B cell (primary cell): ENCODE data around the gene SLC32A1. TPM values are rescaled to one million over a fixed set of nuclear protein-coding genes. Genes with fewer than 3 reads are reported as not detected.

ENCODE experiments used
- ATAC-seq: fragments of 200-7000 bp; cut with Tn5 transposase; one replicate; pipeline ENCODE4 v1.10.0; 2021; ENCODE audit warnings: low read depth, mild to moderate bottlenecking, moderate number of reproducible peaks, moderate library complexity
- CTCF ChIA-PET: fragments of 350-600 bp; sonication (Branson Sonifier 250); formaldehyde crosslinking; loops from one replicate; lab custom pipeline; 2021; ENCODE audit warnings: antibody characterized with exemption, inconsistent platforms; lab: Charles Lee
- POLR2A ChIA-PET: fragments of 350-600 bp; sonication (Branson Sonifier 250); formaldehyde crosslinking; loops from one replicate; lab custom pipeline; 2021; ENCODE audit warnings: antibody characterized with exemption; lab: Charles Lee
- DNase-seq: peaks from one replicate; pipeline ENCODE4 v3.0.0; 2013
- H2AFZ ChIP-seq: 2 replicates; pipeline ENCODE4 v1.6.1; 2012; ENCODE audit warnings: mild to moderate bottlenecking, low read depth, low read length; ENCODE audit not compliant: insufficient read depth, poor library complexity, severe bottlenecking
- H3K27ac ChIP-seq, 2 donors: 1 replicate in 1 of 2; 2 replicates in 1 of 2; pipeline ENCODE4 v1.5.1; 2012 to 2013; ENCODE audit warnings: low read length in 2 of 2, mild to moderate bottlenecking in 2 of 2, moderate library complexity in 1 of 2
- H3K27me3 ChIP-seq, 4 experiments: fragments of 200-600 bp in 1 of 4; sonication (generic) in 1 of 4; replicated peaks in 1 of 4; 1 replicate in 2 of 4; 2 replicates in 2 of 4; pipeline versions ENCODE4 v1.6.1 to v1.7.0; 2013 to 2016; ENCODE audit warnings: low read length in 3 of 4, mild to moderate bottlenecking in 2 of 4, mixed read lengths in 1 of 4, moderate library complexity in 1 of 4; ENCODE audit not compliant: insufficient read depth in 4 of 4, control insufficient read depth in 3 of 4; ENCODE audit errors: control extremely low read depth in 1 of 4
- H3K36me3 ChIP-seq, 2 experiments: replicated peaks in 1 of 2; 1 replicate in 1 of 2; 2 replicates in 1 of 2; pipeline versions ENCODE4 v1.6.1 to v1.7.1; 2013; ENCODE audit warnings: low read length in 1 of 2; ENCODE audit not compliant: insufficient read depth in 2 of 2, control insufficient read depth in 1 of 2; ENCODE audit errors: control extremely low read depth in 1 of 2, extremely low read depth in 1 of 2
- H3K4me1 ChIP-seq, 2 donors: fragments of 200-600 bp in 1 of 2; sonication (generic) in 1 of 2; 1 replicate in 1 of 2; 2 replicates in 1 of 2; pipeline versions ENCODE4 v1.5.1 to v1.6.1; 2013 to 2017; ENCODE audit warnings: low read length in 2 of 2; ENCODE audit not compliant: control insufficient read depth in 2 of 2, insufficient read depth in 2 of 2
- H3K4me2 ChIP-seq: replicated peaks from 2 replicates; pipeline ENCODE3; 2012; ENCODE audit warnings: mild to moderate bottlenecking, low read depth, low read length; ENCODE audit not compliant: poor library complexity, severe bottlenecking
- H3K4me3 ChIP-seq, 5 experiments: fragments of 200-600 bp in 1 of 5; sonication (generic) in 1 of 5; 1 replicate in 3 of 5; 2 replicates in 2 of 5; pipeline versions ENCODE4 v1.5.1 to v1.7.0; 2011 to 2016; ENCODE audit warnings: low read length in 4 of 5, mild to moderate bottlenecking in 4 of 5, low read depth in 2 of 5, control low read depth in 1 of 5, moderate library complexity in 1 of 5; ENCODE audit not compliant: insufficient read depth in 1 of 5; ENCODE audit errors: control extremely low read depth in 1 of 5, extremely low read depth in 1 of 5
- H3K79me2 ChIP-seq: fragments of 200-600 bp; sonication (generic); one replicate; pipeline ENCODE4 v1.6.0; 2016; ENCODE audit warnings: low read length; ENCODE audit not compliant: control insufficient read depth, insufficient read depth
- H3K9ac ChIP-seq: fragments of 200-600 bp; sonication (generic); 2 replicates; pipeline ENCODE4 v1.6.1; 2017; ENCODE audit warnings: mild to moderate bottlenecking, low read length, moderate library complexity
- H3K9me3 ChIP-seq, 3 donors: one replicate each; pipeline versions ENCODE4 v1.6.1 to v1.7.1; 2013; ENCODE audit warnings: low read length in 2 of 3; ENCODE audit not compliant: control insufficient read depth in 2 of 3, insufficient read depth in 1 of 3; ENCODE audit errors: control extremely low read depth in 1 of 3
- H4K20me1 ChIP-seq: 2 replicates; pipeline ENCODE4 v1.6.0; 2012; ENCODE audit warnings: mild to moderate bottlenecking, low read length; ENCODE audit not compliant: insufficient read depth, control insufficient read depth, poor library complexity, severe bottlenecking
- H3K27ac Mint-ChIP-seq: one replicate; pipeline ENCODE4 v1.8.0; 2021; ENCODE audit warnings: mixed read lengths
- H3K27me3 Mint-ChIP-seq: one replicate; pipeline ENCODE4 v1.8.0; 2021; ENCODE audit warnings: mixed read lengths
- H3K4me1 Mint-ChIP-seq: one replicate; pipeline ENCODE4 v1.8.0; 2021; ENCODE audit warnings: mixed read lengths
- H3K4me3 Mint-ChIP-seq: one replicate; pipeline ENCODE4 v1.8.0; 2021; ENCODE audit warnings: mixed read lengths
- H3K9me3 Mint-ChIP-seq: one replicate; pipeline ENCODE4 v1.8.0; 2022; ENCODE audit warnings: mixed read lengths; ENCODE audit not compliant: insufficient read depth
- CTCF ChIP-seq: fragments of 200-600 bp; IDR thresholded peaks from one replicate; pipeline ENCODE4 v1.8.0; 2022; ENCODE audit warnings: antibody characterized with exemption, mild to moderate bottlenecking
- EZH2 ChIP-seq: IDR thresholded peaks from 2 replicates; pipeline ENCODE4 v1.6.1; 2012; ENCODE audit warnings: borderline replicate concordance, low read depth, mild to moderate bottlenecking, moderate library complexity, low read length; ENCODE audit not compliant: insufficient read depth, poor library complexity, severe bottlenecking
- WGBS: methylation state at CpG from one replicate; pipeline ENCODE4 v1.1.5; 2013; ENCODE audit warnings: missing lambda C conversion rate; ENCODE audit not compliant: insufficient coverage; 5-methylcytosine and 5-hydroxymethylcytosine counted together
- intact Hi-C: fragments of 100-400 bp; cut with micrococcal nuclease; formaldehyde crosslinking; loops from one replicate; pipeline ENCODE4 v1.10.0; 2022
- polyA plus RNA-seq: library from polyadenylated mRNA; depleted of rRNA; stranded (reverse); fragments of >200 nt; gene quantifications from 2 replicates; pipeline ENCODE4 v1.2.3, GENCODE V29; 2012
- total RNA-seq, 2 donors: library from RNA; stranded (reverse); fragments of 120-200 nt in 1 of 2; gene quantifications; 1 replicate in 1 of 2; 2 replicates in 1 of 2; pipeline versions ENCODE4 v1.2.3 to v1.2.4, GENCODE V29; 2013 to 2022

Gene SLC32A1
- total and polyA plus RNA-seq, 2 donors (not counting 1 experiment from before 2014, with no cell fraction given) = not detected

DNA sequence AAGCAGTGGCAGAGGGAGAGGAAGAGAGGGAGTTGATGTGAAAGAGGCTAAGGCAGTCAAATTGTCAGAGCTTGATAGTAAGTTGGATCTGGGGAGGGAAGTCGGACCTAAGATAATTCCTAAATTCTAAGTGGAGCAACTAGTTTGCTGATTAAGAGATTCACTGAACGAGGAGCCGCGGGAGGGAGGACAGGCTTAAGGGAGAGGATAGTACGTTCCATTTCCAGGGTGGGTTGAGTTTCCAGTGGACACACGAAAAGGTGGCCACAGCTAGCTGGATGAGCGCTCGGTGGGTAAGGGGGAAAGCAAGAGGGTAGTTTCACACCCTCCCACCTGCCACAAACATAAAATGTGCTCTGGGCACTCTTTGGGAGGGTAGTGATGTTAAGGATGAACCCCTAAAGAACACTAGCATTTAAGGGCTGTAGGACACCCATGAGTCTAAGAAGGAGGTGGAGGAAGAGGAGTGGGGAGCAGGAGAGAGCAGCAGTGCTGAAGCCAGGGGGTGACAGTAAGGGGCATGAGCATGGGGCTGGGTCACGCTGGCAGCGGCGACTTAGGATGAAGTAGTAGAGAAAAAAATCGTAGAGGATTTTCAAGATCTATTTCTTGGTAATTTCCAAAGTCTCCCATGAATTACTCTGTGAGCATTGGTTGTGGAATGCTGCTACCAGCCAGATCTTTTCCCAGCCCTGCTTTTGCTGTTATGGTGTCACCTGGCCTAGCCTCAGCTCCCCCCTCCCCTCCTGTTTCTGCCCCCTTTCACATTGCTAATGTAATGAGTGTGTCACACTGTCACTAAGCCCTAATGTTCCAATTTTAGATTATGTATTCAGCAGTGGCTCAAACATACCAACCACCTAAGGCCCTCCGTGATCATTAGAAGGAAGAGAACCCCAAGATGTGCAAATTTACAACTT is 45.4 kb downstream of the SLC32A1 start:
- Histone ChIP-seq H3K27me3 (no peaks in the 10 kb centered on the region), H3K9ac (no peak overlapping the region), H3K27ac (no peak overlapping the region), H4K20me1 (no peaks in the 10 kb centered on the region), H3K9me3 (peaks cover 2 to 8% (median 6%) of the 10 kb centered on the region in 3 donors), H3K4me3 (no peak overlapping the region), H2AFZ (no peak overlapping the region), H3K36me3 (peaks cover 2 to 72% of the 10 kb centered on the region in 2 experiments), H3K79me2 (no peaks in the 10 kb centered on the region), H3K4me2 (no peak overlapping the region), H3K4me1 (no peaks in the 10 kb centered on the region)
- no peak overlapping the region for H3K27ac Mint-ChIP-seq
- TF ChIP-seq EZH2 = no peak
- no peak for TF ChIP-seq CTCF
- POLR2A ChIA-PET = no interaction called here
- peaks cover 2% of the 10 kb centered on the region for H3K4me1 Mint-ChIP-seq
- ATAC-seq (no peak), DNase-seq (no peak)
- intact Hi-C loops = no loop called here
- H3K4me3 Mint-ChIP-seq = no peak overlapping the region
- peaks cover 8% of the 10 kb centered on the region for H3K9me3 Mint-ChIP-seq
- no peaks in the 10 kb centered on the region for H3K27me3 Mint-ChIP-seq
- CTCF ChIA-PET = interaction anchor here (0.9 to 1.6 kb wide), 3 partner anchors 21 to 123 kb away, joined by 3 to 5 read pairs (median 3); no protein-coding TSS in a partner anchor
- WGBS = 96% methylated on average over 5 of the region's 13 CpGs

DNA sequence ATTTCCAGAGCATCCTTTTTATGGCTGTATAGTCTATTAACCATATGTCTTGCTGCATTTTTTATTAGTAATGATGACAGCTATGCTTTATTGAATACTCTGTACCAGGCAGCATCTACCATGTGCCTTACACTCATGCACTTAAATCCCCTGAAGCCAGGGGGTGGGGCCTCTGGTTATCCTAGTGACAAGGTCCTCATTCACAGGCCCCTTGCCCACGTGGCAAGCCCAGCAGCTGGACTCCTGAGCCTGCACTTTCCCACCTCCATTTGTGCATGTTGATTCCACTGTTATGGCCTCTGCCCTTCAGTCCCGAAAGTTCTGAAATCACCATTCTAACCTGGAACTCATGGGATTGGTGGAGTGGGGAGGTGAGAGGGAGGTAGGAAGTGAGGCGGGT is 46.3 kb downstream of the SLC32A1 start:
- H3K4me3 ChIP-seq = no peak overlapping the region
- intact Hi-C loops = no loop called here
- POLR2A ChIA-PET = no interaction called here
- peaks cover 8% of the 10 kb centered on the region for H3K9me3 Mint-ChIP-seq
- CTCF ChIA-PET = interaction anchor here (1.6 kb wide), 1 partner anchor 122 kb away, joined by 5 read pairs; no protein-coding TSS in a partner anchor
- H3K79me2 ChIP-seq = no peaks in the 10 kb centered on the region
- 100% methylated on average over 2 of the region's 3 CpGs for WGBS
- H3K27ac Mint-ChIP-seq = no peak overlapping the region
- peaks cover 2 to 8% (median 6%) of the 10 kb centered on the region in 3 donors for H3K9me3 ChIP-seq
- no peak overlapping the region for H3K9ac ChIP-seq
- no peaks in the 10 kb centered on the region for H3K27me3 ChIP-seq
- no peak overlapping the region for H2AFZ ChIP-seq
- H3K27me3 Mint-ChIP-seq = no peaks in the 10 kb centered on the region
- H3K4me1 Mint-ChIP-seq = peaks cover 2% of the 10 kb centered on the region
- TF ChIP-seq CTCF (no peak), EZH2 (no peak)
- DNase-seq (no peak), ATAC-seq (no peak)
- H3K4me1 ChIP-seq = no peaks in the 10 kb centered on the region
- no peak overlapping the region for H3K4me2 ChIP-seq
- H3K27ac ChIP-seq = no peak overlapping the region
- H4K20me1 ChIP-seq = no peaks in the 10 kb centered on the region
- peaks cover 2 to 66% of the 10 kb centered on the region in 2 experiments for H3K36me3 ChIP-seq
- H3K4me3 Mint-ChIP-seq = no peak overlapping the region
